NT2/D1 (cell line): ENCODE results near the gene PSMB8.
"Not testable (repeated sequence)": the region's sequence is repeated elsewhere in the genome, so short reads cannot be mapped to it uniquely, and the experiment has no call there.

ENCODE experiments used
- DNase-seq: peaks from one replicate; pipeline ENCODE4 v3.0.0-alpha.2; 2011; ENCODE audit warnings: low read depth, low spot score
- H3K27me3 ChIP-seq: 2 replicates; pipeline ENCODE4 v1.6.0; 2011; ENCODE audit warnings: mild to moderate bottlenecking; ENCODE audit not compliant: insufficient read length, insufficient read depth
- H3K36me3 ChIP-seq: 2 replicates; pipeline ENCODE4 v1.6.1; 2011; ENCODE audit warnings: mild to moderate bottlenecking, low read length, mixed read lengths; ENCODE audit not compliant: insufficient read depth, insufficient read length
- H3K4me1 ChIP-seq: 2 replicates; pipeline ENCODE4 v1.5.1; 2011; ENCODE audit not compliant: insufficient read depth, insufficient read length
- H3K4me3 ChIP-seq: 2 replicates; pipeline ENCODE4 v1.5.1; 2011; ENCODE audit warnings: low read depth; ENCODE audit not compliant: insufficient read length
- H3K9ac ChIP-seq: 2 replicates; pipeline ENCODE4 v1.6.0; 2011; ENCODE audit warnings: low read depth; ENCODE audit not compliant: insufficient read length
- H3K9me3 ChIP-seq: 2 replicates; pipeline ENCODE4 v1.5.1; 2011; ENCODE audit warnings: mild to moderate bottlenecking, low read length; ENCODE audit not compliant: insufficient read depth
- SUZ12 ChIP-seq: IDR thresholded peaks from 2 replicates; pipeline ENCODE4 v1.6.1; 2011; ENCODE audit not compliant: insufficient read length, insufficient read depth; ENCODE audit errors: extremely low read depth
- YY1 ChIP-seq: IDR thresholded peaks from 2 replicates; pipeline ENCODE4 v1.6.1; 2011; ENCODE audit not compliant: insufficient read length, insufficient read depth
- ZNF274 ChIP-seq: IDR thresholded peaks from 2 replicates; pipeline ENCODE4 v1.6.1; 2011; ENCODE audit warnings: mild to moderate bottlenecking, low read depth, low read length

Gene PSMB8

DNA sequence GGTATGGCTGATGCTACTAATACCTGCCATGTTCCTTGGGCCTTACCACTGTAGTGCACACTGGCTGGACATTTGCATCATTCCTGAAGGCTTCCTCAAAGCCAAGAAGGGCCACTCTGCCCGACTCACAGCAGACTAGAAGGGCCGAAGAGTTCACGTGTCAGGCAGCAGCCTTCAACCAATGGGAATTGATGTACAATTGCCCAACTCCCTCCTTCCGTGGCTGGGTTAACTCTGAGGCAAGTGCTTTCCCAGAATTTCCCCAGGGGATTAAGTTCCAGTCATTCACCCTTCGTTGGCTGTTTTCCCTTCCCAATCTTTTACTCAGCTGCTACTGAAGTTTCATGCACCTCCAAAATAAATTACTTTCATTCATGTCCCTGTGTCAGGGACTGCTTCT, 39.9 kb upstream of the PSMB8 start:
- Histone ChIP-seq H3K27me3 (no peaks in the 10 kb centered on the region), H3K9ac (no peak overlapping the region), H3K4me1 (no peaks in the 10 kb centered on the region), H3K36me3 (no peaks in the 10 kb centered on the region), H3K9me3 (no peaks in the 10 kb centered on the region), H3K4me3 (no peak overlapping the region)
- no peak for DNase-seq
- TF ChIP-seq ZNF274 (no peak), SUZ12 (no peak), YY1 (no peak)

GRCh38 chr6:32882879-32883250, 39.0 kb upstream of the PSMB8 start:
- Histone ChIP-seq H3K4me1 (no peaks in the 10 kb centered on the region), H3K9ac (no peak overlapping the region), H3K9me3 (no peaks in the 10 kb centered on the region), H3K36me3 (no peaks in the 10 kb centered on the region), H3K4me3 (no peak overlapping the region), H3K27me3 (no peaks in the 10 kb centered on the region)
- TF ChIP-seq SUZ12 (no peak), YY1 (no peak), ZNF274 (no peak)
- DNase-seq: no peak

DNA sequence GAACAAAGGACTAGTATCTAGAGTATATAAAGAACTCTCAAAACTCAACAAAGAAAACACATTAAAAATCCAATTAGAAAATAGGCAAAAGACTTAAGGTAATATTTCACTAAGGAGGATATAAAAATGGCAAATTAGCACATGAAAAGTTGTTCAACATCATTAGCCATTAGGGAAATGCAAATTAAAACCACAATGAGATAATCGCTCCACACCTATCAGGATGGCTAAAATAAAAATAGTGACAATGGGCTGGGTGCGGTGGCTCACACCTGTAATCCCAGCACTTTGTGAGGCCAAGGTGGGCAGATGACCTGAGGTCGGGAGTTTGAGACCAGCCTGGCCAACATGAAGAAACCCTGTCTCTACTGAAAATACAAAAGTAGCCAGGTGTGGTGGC, 37.1 kb upstream of the PSMB8 start:
- H3K9me3 ChIP-seq: not testable (repeated sequence)

GRCh38 chr6:32879691-32880090, 35.8 kb upstream of the PSMB8 start:
- TF ChIP-seq YY1 (no peak), ZNF274 (no peak), SUZ12 (no peak)
- Histone ChIP-seq H3K4me3 (no peak overlapping the region), H3K9me3 (no peaks in the 10 kb centered on the region), H3K9ac (no peak overlapping the region), H3K36me3 (no peaks in the 10 kb centered on the region), H3K4me1 (no peaks in the 10 kb centered on the region), H3K27me3 (no peaks in the 10 kb centered on the region)
- no peak for DNase-seq

More for the DNA sequence above, 37.1 kb upstream of the PSMB8 start:
- H3K36me3 ChIP-seq, H3K27me3 ChIP-seq, DNase-seq, H3K4me3 ChIP-seq, H3K9ac ChIP-seq, H3K4me1 ChIP-seq: not testable (repeated sequence)

- Histone ChIP-seq H3K27me3 (no peaks in the 10 kb centered on the region), H3K36me3 (no peaks in the 10 kb centered on the region), H3K9me3 (no peaks in the 10 kb centered on the region), H3K9ac (no peak overlapping the region), H3K4me3 (no peak overlapping the region), H3K4me1 (no peaks in the 10 kb centered on the region)
- TF ChIP-seq SUZ12: no peak
- TF ChIP-seq YY1: no peak
- no peak for DNase-seq
Measured at GRCh38 chr6:32876603-32877002, 32.8 kb upstream of the PSMB8 start.

- not testable (repeated sequence) for H3K9ac ChIP-seq, H3K4me3 ChIP-seq, H3K9me3 ChIP-seq, H3K36me3 ChIP-seq, H3K4me1 ChIP-seq, H3K27me3 ChIP-seq, DNase-seq
Measured at GRCh38 chr6:32873947-32874346, 30.1 kb upstream of the PSMB8 start.

GRCh38 chr6:32868257-32868788, 24.5 kb upstream of the PSMB8 start:
- Histone ChIP-seq H3K4me1 (no peaks in the 10 kb centered on the region), H3K9ac (no peak overlapping the region), H3K27me3 (no peaks in the 10 kb centered on the region), H3K9me3 (no peaks in the 10 kb centered on the region), H3K36me3 (no peaks in the 10 kb centered on the region), H3K4me3 (no peak overlapping the region)
- no peak for DNase-seq
- no peak for TF ChIP-seq ZNF274
- no peak for TF ChIP-seq SUZ12
- TF ChIP-seq YY1: no peak

DNA sequence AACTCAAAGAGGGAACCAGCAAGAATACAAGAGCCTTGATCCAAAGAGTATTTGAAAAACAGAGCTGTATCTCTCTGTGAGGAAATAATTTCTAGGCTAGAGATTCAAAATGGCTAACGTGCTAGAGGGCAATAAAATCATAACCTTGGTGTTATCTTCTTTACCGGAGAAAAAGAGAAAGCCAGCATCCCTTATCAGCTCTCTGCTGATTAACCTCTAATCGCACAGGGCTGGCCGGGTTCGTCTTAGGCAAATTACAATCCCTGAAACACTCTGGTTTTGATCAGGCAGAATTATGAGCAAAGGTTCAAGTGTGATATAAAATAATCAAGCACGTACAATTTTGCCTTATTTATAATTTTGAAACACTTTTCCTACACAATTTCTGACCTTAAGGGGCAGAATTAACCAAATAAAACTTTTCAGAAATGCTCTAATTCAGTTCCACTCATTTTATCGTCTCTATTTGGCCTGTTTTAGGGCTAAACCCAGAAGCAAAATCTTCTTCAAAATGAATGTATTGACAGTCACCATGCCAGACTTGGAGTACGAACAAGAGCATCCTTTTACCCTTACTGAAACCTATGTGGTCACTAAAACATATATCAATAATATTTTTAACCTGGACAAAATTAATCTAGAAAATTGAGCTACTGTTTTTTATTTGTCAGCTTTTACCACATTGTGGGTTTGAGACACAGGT, 23.9 kb upstream of the PSMB8 start:
- Histone ChIP-seq H3K36me3 (no peaks in the 10 kb centered on the region), H3K27me3 (no peaks in the 10 kb centered on the region), H3K9me3 (no peaks in the 10 kb centered on the region), H3K9ac (no peak overlapping the region), H3K4me1 (no peaks in the 10 kb centered on the region), H3K4me3 (no peak overlapping the region)
- TF ChIP-seq ZNF274 (no peak), SUZ12 (no peak), YY1 (no peak)
- no peak for DNase-seq
